ENCODE measurements around the gene BCL2L13. TPM values are rescaled to one million over a fixed set of nuclear protein-coding genes. Genes with fewer than 3 reads are reported as not detected.

Gene BCL2L13
- total and polyA plus RNA-seq, 10 donors, result 13.4 to 53.5 (median 35.9) TPM

- 70 to 75% (median 73%) methylated on average over 21 to 27 of the region's 27 CpGs for WGBS, 5 donors
- TF ChIP-seq POLR2AphosphoS5 (IDR thresholded peaks at IDR 0.05) (no peak), POLR2A (IDR thresholded peaks at IDR 0.05) (no peak)
- intact Hi-C loops (cut with DNase I; ENCODE audit: low total_unique reads), result no loop called here
Observed at GRCh38 chr22:17779286-17780115, 140.9 kb downstream of the BCL2L13 start.

DNA sequence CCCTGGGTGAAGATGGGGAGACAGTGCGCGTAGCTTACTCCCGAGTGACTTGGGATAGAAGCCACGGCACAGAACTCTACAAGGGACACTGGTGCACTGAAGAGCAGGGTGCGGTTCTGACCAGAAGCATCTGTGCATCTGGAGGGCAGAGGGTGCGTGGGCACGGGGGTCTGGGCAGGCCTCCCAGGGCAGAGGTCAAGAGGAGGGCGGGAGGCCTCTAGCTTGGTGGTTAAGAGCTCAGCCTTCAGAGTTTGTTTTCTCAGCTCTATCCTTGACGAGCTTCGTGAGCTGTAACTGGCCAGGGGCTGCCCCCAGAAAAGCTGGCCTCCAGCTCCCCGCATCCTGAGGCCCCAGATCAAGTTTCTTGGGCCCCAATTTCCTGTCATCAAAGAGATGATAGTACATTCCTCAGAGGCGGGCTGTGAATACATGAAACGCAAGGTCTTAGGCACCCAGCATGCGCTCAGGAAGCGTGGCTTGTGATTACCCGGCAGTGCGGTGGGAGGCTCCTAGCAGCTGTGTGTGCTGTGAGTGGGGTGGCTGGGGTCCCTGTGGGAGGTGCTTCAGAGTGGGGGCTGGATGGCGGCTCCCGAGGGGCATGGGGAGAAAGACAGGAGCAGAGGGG, 141.7 kb downstream of the BCL2L13 start:
- intact Hi-C loops (cut with DNase I; ENCODE audit: low total_unique reads), result no loop called here
- DNase-seq, result no peak
- H3K4me3 ChIP-seq, result no peak overlapping the region
- H3K9me3 ChIP-seq, result no peaks in the 10 kb centered on the region
- H3K27ac ChIP-seq, result peak overlapping the region in 3 of 8 donors; percentile 71 to 98 (median 72)
- no peaks in the 10 kb centered on the region for H3K27me3 ChIP-seq (replicated peaks in 1 of 7)
- no peaks in the 10 kb centered on the region for H3K36me3 ChIP-seq
- WGBS, 5 donors, result 55 to 64% (median 61%) methylated on average over 13 to 19 of the region's 19 CpGs
- H3K4me1 ChIP-seq, result peaks cover 53 to 95% (median 73%) of the 10 kb centered on the region in 6 donors
- TF ChIP-seq CTCF (IDR thresholded peaks at IDR 0.05 in 8 of 11, conservative IDR thresholded peaks at IDR 0.05 in 3 of 11) (no peak), POLR2A (IDR thresholded peaks at IDR 0.05) (no peak), POLR2AphosphoS5 (IDR thresholded peaks at IDR 0.05) (no peak)

More at GRCh38 chr22:17779286-17780115, 140.9 kb downstream of the BCL2L13 start:
- DNase-seq, result peak; percentile 43
- no peaks in the 10 kb centered on the region for H3K9me3 ChIP-seq
- peak overlapping the region in 1 of 8 donors; percentile 98 for H3K27ac ChIP-seq
- H3K36me3 ChIP-seq, result no peaks in the 10 kb centered on the region
- H3K4me3 ChIP-seq, result peak overlapping the region in 1 of 8 donors; percentile 82
- H3K4me1 ChIP-seq, result peaks cover 58 to 96% (median 80%) of the 10 kb centered on the region in 6 donors
- no peaks in the 10 kb centered on the region for H3K27me3 ChIP-seq (replicated peaks in 1 of 7)

Small RNAs within 50 kb of the gene (microRNA-seq; reads per million reads assigned to microRNA genes)
- 0 reads per million in 3 donors for gene MIR3198-1

Small RNAs within 50 kb of the gene (small RNA-seq; reads per million reads assigned to genes)
- gene MIR3198-1, result 0 reads per million in 4 donors

Other genes with a start within 250 kb of the BCL2L13 start
- gene SLC25A18, start 75.3 kb upstream of the BCL2L13 start, total RNA-seq, result 10 to 100 TPM in 1 of 7 donors, 1 to 10 TPM in 4, under 1 TPM in 2; 0.13 to 12.3 (median 5.5) TPM
- gene SLC25A18, start 75.3 kb upstream of the BCL2L13 start, polyA plus RNA-seq, result 1 to 10 TPM; 2.9 to 3.4 (median 3.1) TPM
- 100 to 1,000 TPM in 6 of 7 donors, 10 to 100 TPM in 1; 85.3 to 127 (median 112) TPM for gene ATP6V1E1, start 10.0 kb upstream of the BCL2L13 start, total RNA-seq
- 100 to 1,000 TPM in 1 of 3 donors, 10 to 100 TPM in 2; 66.1 to 115 (median 99.6) TPM for gene ATP6V1E1, start 10.0 kb upstream of the BCL2L13 start, polyA plus RNA-seq
- gene BID, start 135.7 kb downstream of the BCL2L13 start, total RNA-seq, result 10 to 100 TPM; 45.4 to 73.4 (median 51.5) TPM
- 10 to 100 TPM; 37.7 to 49.2 (median 41.3) TPM for gene BID, start 135.7 kb downstream of the BCL2L13 start, polyA plus RNA-seq

Measured in spleen (tissue), 11 donors.